ENCODE measurements around the gene PAPOLB. TPM values are rescaled to one million over a fixed set of nuclear protein-coding genes. Genes with fewer than 3 reads are reported as not detected.

PAPOLB gene
- total RNA-seq, 1 experiment from 2014 or later: 0.13 TPM

DNA sequence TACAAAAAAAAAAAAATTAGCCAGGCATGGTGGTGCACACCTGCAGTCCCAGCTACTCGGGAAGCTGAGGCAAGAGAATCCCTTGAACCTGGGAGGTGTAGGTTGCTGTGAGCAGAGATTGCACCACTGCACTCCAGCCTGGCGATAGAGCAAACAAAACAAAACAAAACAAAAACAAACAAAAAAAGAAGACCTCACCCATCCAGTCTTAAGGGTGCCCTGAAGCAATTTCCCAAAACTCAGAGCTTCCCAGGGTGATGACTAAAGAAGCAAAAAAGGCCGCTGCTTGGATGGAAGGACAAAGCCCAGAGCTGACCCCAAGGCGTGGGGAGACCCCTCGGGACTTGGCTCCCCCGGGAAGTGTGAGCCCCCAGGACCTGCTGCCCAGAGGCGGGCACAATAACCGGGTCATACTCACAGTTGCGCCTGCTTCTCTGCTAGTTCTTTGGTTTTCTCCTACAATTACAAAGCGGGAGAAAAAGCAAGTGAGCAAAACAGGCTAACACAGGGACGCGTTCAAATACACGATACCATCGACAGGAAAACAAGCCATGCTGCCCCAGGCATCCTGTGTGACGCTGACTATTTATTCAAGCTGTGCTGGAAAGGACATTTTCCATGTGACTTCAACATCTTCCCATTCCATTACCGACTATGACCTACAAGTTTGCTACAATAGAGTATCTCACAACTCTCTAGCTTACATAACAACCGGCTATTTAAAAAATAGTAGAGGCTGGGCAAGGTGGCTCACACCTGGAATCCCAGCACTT lies 29.9 kb downstream of the PAPOLB start:
- Histone ChIP-seq H4K20me1 (ENCODE audit: control insufficient read depth, insufficient read depth, insufficient read length) (no peaks in the 10 kb centered on the region), H2AK5ac (ENCODE audit: insufficient read length, low read length) (no peak overlapping the region), H2BK12ac (ENCODE audit: insufficient read length, low read depth, low read length) (no peak overlapping the region), H2AFZ (ENCODE audit: low read length) (no peak overlapping the region), H3T11ph (ENCODE audit: low read length) (no peak overlapping the region), H3K79me1 (ENCODE audit: insufficient read depth, low read depth, low read length, poor library complexity, severe bottlenecking) (no peaks in the 10 kb centered on the region), H3K9me3 (ENCODE audit: control insufficient read depth, low read depth, low read length) (no peaks in the 10 kb centered on the region), H3K18ac (ENCODE audit: insufficient read length, low read depth, low read length) (no peak overlapping the region), H2BK5ac (ENCODE audit: insufficient read length, low read length) (no peak overlapping the region), H3K27me3 (ENCODE audit: insufficient read depth, low read length) (no peaks in the 10 kb centered on the region), H3K27ac (ENCODE audit: insufficient read length, low read depth, low read length) (no peak overlapping the region), H2BK120ac (ENCODE audit: low read depth, low read length, poor library complexity, severe bottlenecking) (no peak overlapping the region), H3K14ac (ENCODE audit: insufficient read depth, low read length) (no peak overlapping the region), H3K9ac (ENCODE audit: extremely low read depth, insufficient read length, low read length) (no peak overlapping the region), H3K4me1 (ENCODE audit: insufficient read depth, low read length) (no peaks in the 10 kb centered on the region), H3K23me2 (ENCODE audit: insufficient read length, low read depth, low read length, poor library complexity, severe bottlenecking) (no peaks in the 10 kb centered on the region), H2BK20ac (ENCODE audit: low read depth, low read length, poor library complexity, severe bottlenecking) (no peak overlapping the region), H3K4ac (ENCODE audit: low read depth, low read length) (no peak overlapping the region), H2BK15ac (ENCODE audit: low read depth, low read length) (no peak overlapping the region), H4K91ac (ENCODE audit: insufficient read length, low read depth, low read length) (no peak overlapping the region), H4K8ac (replicated peaks; ENCODE audit: insufficient read length, low read depth, low read length) (no peak overlapping the region), H3K23ac (ENCODE audit: insufficient read length, low read depth, low read length) (no peak overlapping the region), H3K56ac (ENCODE audit: insufficient read length, low read depth, low read length) (no peak overlapping the region), H4K5ac (ENCODE audit: insufficient read length, low read depth, low read length) (no peak overlapping the region), H3K79me2 (ENCODE audit: insufficient read depth, low read length) (no peaks in the 10 kb centered on the region), H3K4me2 (ENCODE audit: insufficient read depth, insufficient read length, low read length) (no peak overlapping the region)
- Mint-ChIP-seq H3K4me3 (no peak overlapping the region), H3K9me3 (no peaks in the 10 kb centered on the region), H3K36me3 (ENCODE audit: insufficient read depth in 1 of 3, low read depth in 3 of 3) (peaks cover 3% of the 10 kb centered on the region in 3 experiments; a peak in 2 of 7 replicates), H3K27me3 (ENCODE audit: low read depth) (no peaks in the 10 kb centered on the region), H3K4me1 (peaks cover 3 to 6% of the 10 kb centered on the region in 2 experiments), H3K27ac (no peak overlapping the region)
- TF ChIP-seq, protein P1, sequence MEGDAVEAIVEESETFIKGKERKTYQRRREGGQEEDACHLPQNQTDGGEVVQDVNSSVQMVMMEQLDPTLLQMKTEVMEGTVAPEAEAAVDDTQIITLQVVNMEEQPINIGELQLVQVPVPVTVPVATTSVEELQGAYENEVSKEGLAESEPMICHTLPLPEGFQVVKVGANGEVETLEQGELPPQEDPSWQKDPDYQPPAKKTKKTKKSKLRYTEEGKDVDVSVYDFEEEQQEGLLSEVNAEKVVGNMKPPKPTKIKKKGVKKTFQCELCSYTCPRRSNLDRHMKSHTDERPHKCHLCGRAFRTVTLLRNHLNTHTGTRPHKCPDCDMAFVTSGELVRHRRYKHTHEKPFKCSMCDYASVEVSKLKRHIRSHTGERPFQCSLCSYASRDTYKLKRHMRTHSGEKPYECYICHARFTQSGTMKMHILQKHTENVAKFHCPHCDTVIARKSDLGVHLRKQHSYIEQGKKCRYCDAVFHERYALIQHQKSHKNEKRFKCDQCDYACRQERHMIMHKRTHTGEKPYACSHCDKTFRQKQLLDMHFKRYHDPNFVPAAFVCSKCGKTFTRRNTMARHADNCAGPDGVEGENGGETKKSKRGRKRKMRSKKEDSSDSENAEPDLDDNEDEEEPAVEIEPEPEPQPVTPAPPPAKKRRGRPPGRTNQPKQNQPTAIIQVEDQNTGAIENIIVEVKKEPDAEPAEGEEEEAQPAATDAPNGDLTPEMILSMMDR (conservative IDR thresholded peaks at IDR 0.05): no peak
- DNase-seq: no peak
- no CpG with 5 or more reads among the region's 17 CpGs for WGBS (ENCODE audit: extremely low coverage, insufficient read length, low lambda C conversion rate)

Measured in H9 (cell line).